Hepatocyte (in vitro differentiated cells): ENCODE measurements around the gene CPNE2. TPM values are rescaled to one million over a fixed set of nuclear protein-coding genes. Genes with fewer than 3 reads are reported as not detected.

Experiments
- DNase-seq: peaks from one replicate; pipeline ENCODE4 v3.0.0-alpha.2; 2016; ENCODE audit warnings: low spot score
- H2AFZ ChIP-seq: fragments of 200-600 bp; sonication (generic); 2 replicates; pipeline ENCODE4 v1.6.0; 2016; ENCODE audit warnings: antibody characterized with exemption, mild to moderate bottlenecking
- H3K27ac ChIP-seq: fragments of 200-600 bp; sonication (generic); 2 replicates; pipeline ENCODE4 v1.5.1; 2016; ENCODE audit warnings: mild to moderate bottlenecking
- H3K27me3 ChIP-seq: fragments of 200-600 bp; sonication (generic); 2 replicates; pipeline ENCODE4 v1.6.1; 2016
- H3K36me3 ChIP-seq: fragments of 200-600 bp; sonication (generic); replicated peaks from 2 replicates; pipeline ENCODE4 v1.5.1; 2016; ENCODE audit warnings: low read depth; ENCODE audit not compliant: insufficient read depth
- H3K4me1 ChIP-seq: fragments of 200-600 bp; sonication (generic); 2 replicates; pipeline ENCODE4 v1.5.1; 2016; ENCODE audit warnings: mild to moderate bottlenecking, moderate library complexity; ENCODE audit not compliant: insufficient read depth
- H3K4me2 ChIP-seq: fragments of 200-600 bp; sonication (generic); 2 replicates; pipeline ENCODE4 v1.6.0; 2016
- H3K4me3 ChIP-seq: fragments of 200-600 bp; sonication (generic); 2 replicates; pipeline ENCODE4 v1.5.1; 2016; ENCODE audit warnings: mild to moderate bottlenecking
- H3K79me2 ChIP-seq: fragments of 200-600 bp; sonication (generic); 2 replicates; pipeline ENCODE4 v1.6.0; 2017; ENCODE audit warnings: mild to moderate bottlenecking
- H3K9me2 ChIP-seq: fragments of 200-600 bp; sonication (generic); replicated peaks from 2 replicates; pipeline ENCODE4 v1.6.0; 2017; ENCODE audit warnings: mild to moderate bottlenecking; ENCODE audit not compliant: insufficient read depth
- H3K9me3 ChIP-seq: fragments of 200-600 bp; sonication (generic); 2 replicates; pipeline ENCODE4 v1.5.1; 2016; ENCODE audit warnings: low read depth, mild to moderate bottlenecking
- H4K20me1 ChIP-seq: fragments of 200-600 bp; sonication (generic); 2 replicates; pipeline ENCODE4 v1.6.0; 2016; ENCODE audit warnings: mild to moderate bottlenecking; ENCODE audit not compliant: insufficient read depth, poor library complexity, severe bottlenecking
- EZH2 ChIP-seq: fragments of 200-600 bp; sonication (generic); IDR thresholded peaks from 2 replicates; pipeline ENCODE4 v1.6.1; 2016; ENCODE audit warnings: antibody characterized with exemption, mild to moderate bottlenecking, borderline replicate concordance
- EZH2phosphoT487 ChIP-seq: fragments of 200-600 bp; sonication (generic); IDR thresholded peaks from one replicate; pipeline ENCODE4 v1.6.1; 2018; ENCODE audit warnings: antibody characterized with exemption, mild to moderate bottlenecking, low read depth, moderate library complexity; ENCODE audit not compliant: unreplicated experiment, severe bottlenecking
- WGBS: methylation state at CpG from one replicate; pipeline ENCODE4 v1.1.6; 2016; ENCODE audit warnings: low lambda C conversion rate; ENCODE audit errors: missing lambda C conversion rate; 5-methylcytosine and 5-hydroxymethylcytosine counted together
- polyA plus RNA-seq: library from polyadenylated mRNA; unstranded; fragments of >200 nt; fragmentation: Nextera tagmentation; extraction: Ambion mirVana; gene quantifications from 2 replicates; pipeline ENCODE4 v1.2.1, GENCODE V29; 2016
- total RNA-seq: library from RNA; depleted of rRNA; stranded (reverse); fragments of >200 nt; gene quantifications from 2 replicates; pipeline ENCODE4 v1.2.3, GENCODE V29; 2014
- TF ChIP-seq, protein P1 (sequence below): fragments of 200-600 bp; sonication (generic); IDR thresholded peaks from 2 replicates; pipeline ENCODE4 v1.5.1; 2016; ENCODE audit warnings: antibody characterized with exemption, mild to moderate bottlenecking; ENCODE audit not compliant: poor library complexity

The CPNE2 gene
- total and polyA plus RNA-seq, 2 experiments from 2014 or later: 15.6 to 22.3 TPM

- peaks cover 22% of the 10 kb centered on the region for H3K79me2 ChIP-seq
- H3K4me1 ChIP-seq: no peaks in the 10 kb centered on the region
- no peaks in the 10 kb centered on the region for H3K9me3 ChIP-seq
- no peaks in the 10 kb centered on the region for H3K36me3 ChIP-seq
- no peaks in the 10 kb centered on the region for H4K20me1 ChIP-seq
- H3K9me2 ChIP-seq: no peaks in the 10 kb centered on the region
- no peak overlapping the region for H3K4me2 ChIP-seq
- WGBS: 91% methylated on average over 5 of the region's 5 CpGs
- DNase-seq: no peak
- TF ChIP-seq EZH2phosphoT487 (no peak), EZH2 (no peak)
- TF ChIP-seq, protein P1, sequence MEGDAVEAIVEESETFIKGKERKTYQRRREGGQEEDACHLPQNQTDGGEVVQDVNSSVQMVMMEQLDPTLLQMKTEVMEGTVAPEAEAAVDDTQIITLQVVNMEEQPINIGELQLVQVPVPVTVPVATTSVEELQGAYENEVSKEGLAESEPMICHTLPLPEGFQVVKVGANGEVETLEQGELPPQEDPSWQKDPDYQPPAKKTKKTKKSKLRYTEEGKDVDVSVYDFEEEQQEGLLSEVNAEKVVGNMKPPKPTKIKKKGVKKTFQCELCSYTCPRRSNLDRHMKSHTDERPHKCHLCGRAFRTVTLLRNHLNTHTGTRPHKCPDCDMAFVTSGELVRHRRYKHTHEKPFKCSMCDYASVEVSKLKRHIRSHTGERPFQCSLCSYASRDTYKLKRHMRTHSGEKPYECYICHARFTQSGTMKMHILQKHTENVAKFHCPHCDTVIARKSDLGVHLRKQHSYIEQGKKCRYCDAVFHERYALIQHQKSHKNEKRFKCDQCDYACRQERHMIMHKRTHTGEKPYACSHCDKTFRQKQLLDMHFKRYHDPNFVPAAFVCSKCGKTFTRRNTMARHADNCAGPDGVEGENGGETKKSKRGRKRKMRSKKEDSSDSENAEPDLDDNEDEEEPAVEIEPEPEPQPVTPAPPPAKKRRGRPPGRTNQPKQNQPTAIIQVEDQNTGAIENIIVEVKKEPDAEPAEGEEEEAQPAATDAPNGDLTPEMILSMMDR: no peak
- no peak overlapping the region for H3K4me3 ChIP-seq
- no peaks in the 10 kb centered on the region for H3K27me3 ChIP-seq
- no peak overlapping the region for H2AFZ ChIP-seq
- H3K27ac ChIP-seq: no peak overlapping the region
Measured at GRCh38 chr16:57172721-57173290, 80.4 kb downstream of the CPNE2 start.

- TF ChIP-seq EZH2phosphoT487 (no peak), EZH2 (no peak)
- TF ChIP-seq, protein P1: no peak
- WGBS: 77% methylated on average over 5 of the region's 5 CpGs
- H3K9me2 ChIP-seq: no peaks in the 10 kb centered on the region
- peaks cover 45% of the 10 kb centered on the region for H3K79me2 ChIP-seq
- peak overlapping the region; percentile 40 for H3K27ac ChIP-seq
- peak; percentile 19 for DNase-seq
- no peak overlapping the region for H2AFZ ChIP-seq
- H3K36me3 ChIP-seq: no peaks in the 10 kb centered on the region
- no peaks in the 10 kb centered on the region for H3K27me3 ChIP-seq
- no peaks in the 10 kb centered on the region for H3K9me3 ChIP-seq
- H4K20me1 ChIP-seq: no peaks in the 10 kb centered on the region
- H3K4me3 ChIP-seq: no peak overlapping the region
- no peak overlapping the region for H3K4me2 ChIP-seq
- peaks cover 6% of the 10 kb centered on the region for H3K4me1 ChIP-seq
Measured at GRCh38 chr16:57175896-57176295, 83.5 kb downstream of the CPNE2 start.

- Histone ChIP-seq H2AFZ (no peak overlapping the region), H3K36me3 (no peaks in the 10 kb centered on the region), H3K27me3 (no peaks in the 10 kb centered on the region), H3K4me2 (no peak overlapping the region), H3K9me2 (no peaks in the 10 kb centered on the region), H3K4me3 (no peak overlapping the region), H3K9me3 (no peaks in the 10 kb centered on the region), H3K79me2 (peaks cover 67% of the 10 kb centered on the region), H3K4me1 (peaks cover 6% of the 10 kb centered on the region), H3K27ac (no peak overlapping the region), H4K20me1 (no peaks in the 10 kb centered on the region)
- DNase-seq: no peak
- WGBS: 83% methylated on average over 3 of the region's 3 CpGs
- TF ChIP-seq EZH2phosphoT487 (no peak), EZH2 (no peak)
- TF ChIP-seq, protein P1: no peak
Measured at GRCh38 chr16:57178196-57178595, 85.8 kb downstream of the CPNE2 start.

- Histone ChIP-seq H3K9me3 (no peaks in the 10 kb centered on the region), H3K4me3 (no peak overlapping the region), H3K27ac (peak overlapping the region; percentile 9), H2AFZ (no peak overlapping the region), H3K36me3 (no peaks in the 10 kb centered on the region), H3K4me1 (peaks cover 6% of the 10 kb centered on the region), H4K20me1 (no peaks in the 10 kb centered on the region), H3K4me2 (peak overlapping the region; percentile 3), H3K79me2 (peaks cover 73% of the 10 kb centered on the region), H3K9me2 (no peaks in the 10 kb centered on the region), H3K27me3 (no peaks in the 10 kb centered on the region)
- no peak for TF ChIP-seq EZH2
- no peak for TF ChIP-seq EZH2phosphoT487
- TF ChIP-seq, protein P1: no peak
- 32% methylated on average over 4 of the region's 4 CpGs for WGBS
- DNase-seq: no peak
Measured at GRCh38 chr16:57178793-57179212, 86.4 kb downstream of the CPNE2 start.
